Esophagus squamous epithelium (tissue), 5 donors: ENCODE data around the gene STXBP6. TPM values are rescaled to one million over a fixed set of nuclear protein-coding genes. Genes with fewer than 3 reads are reported as not detected.

Experiments
- DNase-seq: peaks from one replicate; lab custom pipeline; 2025; lab: John Stamatoyannopoulos, UW
- H3K27ac ChIP-seq, 4 donors: fragments of 200-600 bp; sonication (generic); one replicate each; pipeline ENCODE4 v1.5.1; 2016 to 2019; ENCODE audit warnings: mild to moderate bottlenecking in 1 of 4
- H3K27me3 ChIP-seq, 4 donors: fragments of 200-600 bp; sonication (generic); 1 replicate in 3 of 4; 2 replicates in 1 of 4; pipeline versions ENCODE4 v1.5.1 to v1.6.0; 2017 to 2021; ENCODE audit warnings: antibody characterized with exemption in 1 of 4
- H3K36me3 ChIP-seq, 3 donors: fragments of 200-600 bp; sonication (generic); one replicate each; pipeline ENCODE4 v1.5.1; 2016 to 2019
- H3K4me1 ChIP-seq, 3 donors: fragments of 200-600 bp; sonication (generic); one replicate each; pipeline ENCODE4 v1.5.1; 2017 to 2019
- H3K4me3 ChIP-seq, 4 donors: fragments of 200-600 bp; sonication (generic); 1 replicate in 3 of 4; 2 replicates in 1 of 4; pipeline ENCODE4 v1.5.1; 2016 to 2019; ENCODE audit warnings: mild to moderate bottlenecking in 2 of 4, moderate library complexity in 1 of 4
- H3K9me3 ChIP-seq, 3 donors: fragments of 200-600 bp; sonication (generic); one replicate each; pipeline ENCODE4 v1.5.1; 2016 to 2019
- CTCF ChIP-seq, 6 experiments: fragments of 450-650 bp in 4 of 6; fragments of 200-600 bp in 2 of 6; sonication (generic) in 2 of 6; IDR thresholded peaks; one replicate each; pipeline ENCODE4 v1.5.1; 2016 to 2019; ENCODE audit warnings: antibody characterized with exemption in 6 of 6, mild to moderate bottlenecking in 4 of 6, moderate library complexity in 4 of 6
- POLR2A ChIP-seq, 4 donors: fragments of 450-650 bp; IDR thresholded peaks; one replicate each; pipeline ENCODE4 v1.6.1; 2017; ENCODE audit warnings: antibody characterized with exemption in 4 of 4, mild to moderate bottlenecking in 4 of 4, moderate library complexity in 3 of 4
- WGBS, 2 donors: methylation state at CpG; one replicate each; pipeline ENCODE4 v1.1.5; 2018; 5-methylcytosine and 5-hydroxymethylcytosine counted together
- intact Hi-C: fragments of 100-400 bp; cut with DNase I; formaldehyde crosslinking; loops from one replicate; pipeline ENCODE4 v1.15.0; 2022
- total RNA-seq, 4 donors: library from RNA; depleted of rRNA; stranded (reverse); fragments of >200 nt; gene quantifications; one replicate each; pipeline ENCODE4 v1.1.0, GENCODE V29; 2016
- donor health status: DM: yes; HTN: yes; CAD: no.

The STXBP6 gene
- total RNA-seq, 4 donors from 2014 or later, result 1.2 to 9.7 (median 2.8) TPM

- TF ChIP-seq POLR2A (IDR thresholded peaks at IDR 0.05), result no peak
- TF ChIP-seq CTCF (IDR thresholded peaks at IDR 0.05), result no peak
- no peaks in the 10 kb centered on the region for H3K4me1 ChIP-seq
- WGBS, 2 donors, result 70 to 75% methylated on average over 2 to 5 of the region's 6 CpGs
- intact Hi-C loops, result no loop called here
- H3K4me3 ChIP-seq, result no peak overlapping the region
- no peak overlapping the region for H3K27ac ChIP-seq
- no peaks in the 10 kb centered on the region for H3K27me3 ChIP-seq
- H3K36me3 ChIP-seq, result no peaks in the 10 kb centered on the region
- H3K9me3 ChIP-seq, result peaks cover 0 to 14% (median 0%) of the 10 kb centered on the region in 3 donors
- no peak for DNase-seq
These were observed 157.4 kb downstream of the STXBP6 start for GRCh38 chr14:24892497-24893051.

- TF ChIP-seq CTCF (IDR thresholded peaks at IDR 0.05) (no peak), POLR2A (IDR thresholded peaks at IDR 0.05) (no peak)
- H3K36me3 ChIP-seq, result no peaks in the 10 kb centered on the region
- intact Hi-C loops, result no loop called here
- peaks cover 0 to 14% (median 0%) of the 10 kb centered on the region in 3 donors for H3K9me3 ChIP-seq
- H3K27me3 ChIP-seq, result no peaks in the 10 kb centered on the region
- no peak overlapping the region for H3K4me3 ChIP-seq
- no peak for DNase-seq
- no peaks in the 10 kb centered on the region for H3K4me1 ChIP-seq
- WGBS, 2 donors, result 62 to 69% methylated on average over 1 of the region's 1 CpG
- H3K27ac ChIP-seq, result no peak overlapping the region
These were observed 157.9 kb downstream of the STXBP6 start for GRCh38 chr14:24891987-24892496.

- TF ChIP-seq CTCF (IDR thresholded peaks at IDR 0.05) (no peak), POLR2A (IDR thresholded peaks at IDR 0.05) (no peak)
- H3K36me3 ChIP-seq, result no peaks in the 10 kb centered on the region
- DNase-seq, result no peak
- H3K27me3 ChIP-seq, result no peaks in the 10 kb centered on the region
- intact Hi-C loops, result no loop called here
- H3K9me3 ChIP-seq, result peaks cover 0 to 14% (median 0%) of the 10 kb centered on the region in 3 donors
- no peaks in the 10 kb centered on the region for H3K4me1 ChIP-seq
- no peak overlapping the region for H3K27ac ChIP-seq
- H3K4me3 ChIP-seq, result no peak overlapping the region
These were observed 159.2 kb downstream of the STXBP6 start for GRCh38 chr14:24890716-24891115.

GRCh38 chr14:24889843-24890242, 160.1 kb downstream of the STXBP6 start:
- Histone ChIP-seq H3K27ac (no peak overlapping the region), H3K4me1 (no peaks in the 10 kb centered on the region), H3K9me3 (peaks cover 0 to 14% (median 0%) of the 10 kb centered on the region in 3 donors), H3K27me3 (no peaks in the 10 kb centered on the region), H3K36me3 (no peaks in the 10 kb centered on the region), H3K4me3 (no peak overlapping the region)
- TF ChIP-seq CTCF (IDR thresholded peaks at IDR 0.05) (no peak), POLR2A (IDR thresholded peaks at IDR 0.05) (no peak)
- intact Hi-C loops, result no loop called here
- DNase-seq, result no peak

- no peak for DNase-seq
- no peaks in the 10 kb centered on the region for H3K36me3 ChIP-seq
- H3K27me3 ChIP-seq, result no peaks in the 10 kb centered on the region
- intact Hi-C loops, result no loop called here
- WGBS, 2 donors, result 61 to 73% methylated on average over 6 of the region's 6 CpGs
- H3K27ac ChIP-seq, result no peak overlapping the region
- no peak overlapping the region for H3K4me3 ChIP-seq
- TF ChIP-seq POLR2A (IDR thresholded peaks at IDR 0.05), result no peak
- no peak for TF ChIP-seq CTCF (IDR thresholded peaks at IDR 0.05)
- H3K9me3 ChIP-seq, result peaks cover 0 to 14% (median 0%) of the 10 kb centered on the region in 3 donors
- no peaks in the 10 kb centered on the region for H3K4me1 ChIP-seq
These were observed 161.4 kb downstream of the STXBP6 start for GRCh38 chr14:24888532-24888931.
